ENCODE data around the gene LRBA. TPM values are rescaled to one million over a fixed set of nuclear protein-coding genes. Genes with fewer than 3 reads are reported as not detected.
"Not testable (repeated sequence)": the region's sequence is repeated elsewhere in the genome, so short reads cannot be mapped to it uniquely, and the experiment has no call there.

The LRBA gene
- total and polyA plus RNA-seq, 3 donors from 2014 or later = 24.6 to 61.1 (median 60.8) TPM

- 95% methylated on average over 6 of the region's 6 CpGs for WGBS, 2 donors
- DNase-seq = no peak
- TF ChIP-seq, protein P1, sequence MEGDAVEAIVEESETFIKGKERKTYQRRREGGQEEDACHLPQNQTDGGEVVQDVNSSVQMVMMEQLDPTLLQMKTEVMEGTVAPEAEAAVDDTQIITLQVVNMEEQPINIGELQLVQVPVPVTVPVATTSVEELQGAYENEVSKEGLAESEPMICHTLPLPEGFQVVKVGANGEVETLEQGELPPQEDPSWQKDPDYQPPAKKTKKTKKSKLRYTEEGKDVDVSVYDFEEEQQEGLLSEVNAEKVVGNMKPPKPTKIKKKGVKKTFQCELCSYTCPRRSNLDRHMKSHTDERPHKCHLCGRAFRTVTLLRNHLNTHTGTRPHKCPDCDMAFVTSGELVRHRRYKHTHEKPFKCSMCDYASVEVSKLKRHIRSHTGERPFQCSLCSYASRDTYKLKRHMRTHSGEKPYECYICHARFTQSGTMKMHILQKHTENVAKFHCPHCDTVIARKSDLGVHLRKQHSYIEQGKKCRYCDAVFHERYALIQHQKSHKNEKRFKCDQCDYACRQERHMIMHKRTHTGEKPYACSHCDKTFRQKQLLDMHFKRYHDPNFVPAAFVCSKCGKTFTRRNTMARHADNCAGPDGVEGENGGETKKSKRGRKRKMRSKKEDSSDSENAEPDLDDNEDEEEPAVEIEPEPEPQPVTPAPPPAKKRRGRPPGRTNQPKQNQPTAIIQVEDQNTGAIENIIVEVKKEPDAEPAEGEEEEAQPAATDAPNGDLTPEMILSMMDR (IDR thresholded peaks at IDR 0.05) = no peak
- no peak for TF ChIP-seq POLR2A (IDR thresholded peaks at IDR 0.05)
- H3K4me1 ChIP-seq = no peaks in the 10 kb centered on the region
- no peaks in the 10 kb centered on the region for H3K9me3 ChIP-seq
- intact Hi-C loops (cut with DNase I; ENCODE audit: low total_unique reads) = no loop called here
- no peaks in the 10 kb centered on the region for H3K27me3 ChIP-seq
- no peak overlapping the region for H3K4me3 ChIP-seq
- no peaks in the 10 kb centered on the region for H3K36me3 ChIP-seq (ENCODE audit: low read depth, missing control alignments)
- H3K27ac ChIP-seq = no peak overlapping the region
Observed at GRCh38 chr4:150973626-150974251, 41.3 kb downstream of the LRBA start.

DNA sequence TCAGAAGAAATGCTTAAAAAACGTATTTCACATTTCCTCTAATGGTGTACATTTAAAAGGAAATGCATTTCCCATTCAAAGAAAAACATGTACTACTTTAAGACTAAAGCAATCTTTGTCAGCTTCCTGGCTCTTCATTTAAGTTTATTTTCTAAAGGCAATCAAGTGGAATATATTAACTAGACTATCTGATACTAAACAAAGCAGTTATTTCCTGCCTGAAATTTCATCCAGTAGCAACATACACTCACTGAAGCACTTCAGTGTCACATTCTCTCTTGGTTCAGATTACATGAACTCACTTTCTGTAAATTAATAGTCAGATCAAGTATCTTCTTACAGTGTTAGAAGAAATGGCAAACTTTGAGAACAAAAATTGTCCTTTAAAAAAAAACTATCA, 42.5 kb downstream of the LRBA start:
- 55 to 68% methylated on average over 1 of the region's 1 CpG for WGBS, 2 donors
- no peak for DNase-seq
- TF ChIP-seq, protein P1 (IDR thresholded peaks at IDR 0.05) = no peak
- no peak for TF ChIP-seq POLR2A (IDR thresholded peaks at IDR 0.05)
- intact Hi-C loops (cut with DNase I; ENCODE audit: low total_unique reads) = no loop called here
- no peak overlapping the region for H3K27ac ChIP-seq
- H3K4me3 ChIP-seq = no peak overlapping the region
- no peaks in the 10 kb centered on the region for H3K9me3 ChIP-seq
- no peaks in the 10 kb centered on the region for H3K36me3 ChIP-seq (ENCODE audit: low read depth, missing control alignments)
- H3K4me1 ChIP-seq = no peaks in the 10 kb centered on the region
- no peaks in the 10 kb centered on the region for H3K27me3 ChIP-seq

DNA sequence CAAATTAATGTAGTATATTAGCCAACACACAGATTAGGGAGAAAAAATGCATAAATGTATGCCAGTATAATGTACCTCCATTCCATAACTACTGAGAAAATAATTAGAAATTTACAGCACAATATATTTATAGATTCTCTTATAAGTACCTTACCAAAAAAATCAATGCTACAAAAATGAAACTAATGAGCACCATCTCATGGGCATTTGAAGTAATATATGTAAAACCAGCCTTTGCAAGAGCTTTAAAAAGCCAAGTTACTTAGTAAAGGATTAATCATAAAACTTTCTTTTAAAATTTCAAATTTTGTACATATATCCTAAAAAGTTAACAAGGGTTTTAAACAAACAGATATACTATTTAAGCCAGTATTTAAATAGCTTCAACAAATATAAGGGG, 43.2 kb downstream of the LRBA start:
- Histone ChIP-seq H3K4me3 (no peak overlapping the region), H3K27ac (no peak overlapping the region), H3K36me3 (ENCODE audit: low read depth, missing control alignments) (no peaks in the 10 kb centered on the region), H3K9me3 (no peaks in the 10 kb centered on the region), H3K27me3 (no peaks in the 10 kb centered on the region), H3K4me1 (no peaks in the 10 kb centered on the region)
- intact Hi-C loops (cut with DNase I; ENCODE audit: low total_unique reads) = no loop called here
- TF ChIP-seq, protein P1 (IDR thresholded peaks at IDR 0.05) = no peak
- no peak for TF ChIP-seq POLR2A (IDR thresholded peaks at IDR 0.05)
- DNase-seq = no peak

DNA sequence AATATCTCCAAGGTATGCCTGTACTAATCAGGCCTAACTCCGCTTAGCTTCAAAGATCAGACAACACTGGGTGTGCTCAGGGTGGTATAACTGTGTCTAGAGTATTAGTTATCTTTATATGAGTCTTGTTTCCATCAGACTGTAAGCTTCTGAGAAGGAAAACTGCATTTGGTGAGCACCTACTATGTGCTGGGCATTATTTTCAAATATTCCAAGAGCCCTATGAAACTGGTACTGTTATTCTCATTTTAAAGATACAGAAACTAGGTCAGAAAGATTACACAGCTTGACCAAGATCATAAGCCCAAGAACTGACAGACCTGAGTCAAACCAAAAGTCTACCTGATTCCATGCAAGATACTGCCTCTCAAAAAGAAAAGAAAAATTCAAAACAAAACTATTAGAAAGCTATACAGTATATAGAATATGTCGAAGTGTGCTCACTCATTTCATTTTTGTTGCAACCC, 44.4 kb downstream of the LRBA start:
- no peak overlapping the region for H3K27ac ChIP-seq
- 92 to 96% methylated on average over 2 of the region's 2 CpGs for WGBS, 2 donors
- H3K4me3 ChIP-seq = no peak overlapping the region
- H3K4me1 ChIP-seq = no peaks in the 10 kb centered on the region
- intact Hi-C loops (cut with DNase I; ENCODE audit: low total_unique reads) = no loop called here
- H3K27me3 ChIP-seq = no peaks in the 10 kb centered on the region
- H3K36me3 ChIP-seq (ENCODE audit: low read depth, missing control alignments) = no peaks in the 10 kb centered on the region
- DNase-seq = no peak
- TF ChIP-seq, protein P1 (IDR thresholded peaks at IDR 0.05) = no peak
- no peak for TF ChIP-seq POLR2A (IDR thresholded peaks at IDR 0.05)
- no peaks in the 10 kb centered on the region for H3K9me3 ChIP-seq

DNA sequence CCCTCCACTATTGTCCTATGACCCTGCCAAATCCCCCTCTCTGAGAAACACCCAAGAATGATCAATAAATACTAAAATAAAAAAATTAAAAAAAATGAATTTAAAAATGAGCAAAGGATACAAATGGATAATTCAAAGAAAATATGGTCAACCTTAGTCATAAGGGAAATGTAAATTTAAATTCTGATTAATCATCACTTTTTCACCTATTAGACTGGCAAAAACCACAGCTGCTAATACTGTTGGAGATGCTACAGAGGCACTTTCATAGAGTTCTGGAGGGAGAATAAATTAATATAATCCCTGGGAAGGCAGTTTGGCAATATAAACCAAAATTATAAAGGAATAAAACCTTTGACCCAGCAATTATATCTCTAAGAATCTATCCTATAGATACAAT, 50.3 kb downstream of the LRBA start:
- TF ChIP-seq POLR2A (IDR thresholded peaks at IDR 0.05) = no peak
- TF ChIP-seq, protein P1 (IDR thresholded peaks at IDR 0.05) = no peak
- Histone ChIP-seq H3K9me3 (no peaks in the 10 kb centered on the region), H3K27me3 (no peaks in the 10 kb centered on the region), H3K4me3 (no peak overlapping the region), H3K4me1 (no peaks in the 10 kb centered on the region), H3K27ac (no peak overlapping the region), H3K36me3 (ENCODE audit: low read depth, missing control alignments) (no peaks in the 10 kb centered on the region)
- intact Hi-C loops (cut with DNase I; ENCODE audit: low total_unique reads) = no loop called here
- no peak for DNase-seq

- H3K36me3 ChIP-seq (ENCODE audit: low read depth, missing control alignments); H3K27me3 ChIP-seq; H3K27ac ChIP-seq; DNase-seq; H3K9me3 ChIP-seq; H3K4me1 ChIP-seq; H3K4me3 ChIP-seq; intact Hi-C loops (cut with DNase I; ENCODE audit: low total_unique reads): not testable (repeated sequence)
- WGBS, 2 donors = 82 to 95% methylated on average over 21 to 44 of the region's 47 CpGs
Observed at GRCh38 chr4:150963602-150964345, 51.3 kb downstream of the LRBA start.

Data from testis (tissue), 3 donors.